Body of pancreas (tissue), 4 donors: ENCODE results near the gene DLG2. TPM values are rescaled to one million over a fixed set of nuclear protein-coding genes. Genes with fewer than 3 reads are reported as not detected.

Experiments
- ATAC-seq: fragments of 150-250 bp; one replicate; pipeline ENCODE4 v1.9.1; 2016
- DNase-seq, 4 donors: peaks; one replicate each; pipeline ENCODE4 v3.0.0-alpha.2; 2019
- H3K27ac ChIP-seq, 4 donors: fragments of 200-600 bp; sonication (generic); 1 replicate in 3 of 4; 2 replicates in 1 of 4; pipeline versions ENCODE4 v1.5.1 to v1.6.1; 2016 to 2019; ENCODE audit warnings: mild to moderate bottlenecking in 1 of 4, mixed read lengths in 1 of 4, moderate library complexity in 1 of 4
- H3K27me3 ChIP-seq, 2 donors: fragments of 200-600 bp; sonication (generic); one replicate each; pipeline ENCODE4 v1.6.0; 2016; ENCODE audit warnings: mild to moderate bottlenecking in 1 of 2
- H3K36me3 ChIP-seq, 2 donors: fragments of 200-600 bp; sonication (generic); replicated peaks in 1 of 2; 2 replicates each; pipeline ENCODE4 v1.5.1; 2016; ENCODE audit warnings: low read depth in 2 of 2; ENCODE audit not compliant: insufficient read depth in 1 of 2
- H3K4me1 ChIP-seq: fragments of 200-600 bp; sonication (generic); one replicate; pipeline ENCODE4 v1.6.0; 2016
- H3K4me3 ChIP-seq, 2 donors: fragments of 200-600 bp; sonication (generic); 1 replicate in 1 of 2; 2 replicates in 1 of 2; pipeline ENCODE4 v1.5.1; 2016 to 2019
- H3K9me3 ChIP-seq, 3 donors: fragments of 200-600 bp; sonication (generic); 1 replicate in 2 of 3; 2 replicates in 1 of 3; pipeline ENCODE4 v1.5.1; 2016
- CTCF ChIP-seq, 7 experiments: fragments of 450-650 bp in 4 of 7; fragments of 200-600 bp in 3 of 7; sonication (generic) in 3 of 7; IDR thresholded peaks; one replicate each; pipeline ENCODE4 v1.5.1; 2016 to 2019; ENCODE audit warnings: antibody characterized with exemption in 7 of 7
- POLR2A ChIP-seq, 3 donors: fragments of 450-650 bp; IDR thresholded peaks; one replicate each; pipeline ENCODE4 v1.6.1; 2016; ENCODE audit warnings: antibody characterized with exemption in 3 of 3, mild to moderate bottlenecking in 2 of 3
- WGBS, 2 donors: methylation state at CpG; one replicate each; pipeline ENCODE4 v1.1.5; 2017; 5-methylcytosine and 5-hydroxymethylcytosine counted together
- intact Hi-C: fragments of 100-400 bp; cut with DNase I; formaldehyde crosslinking; loops from one replicate; pipeline ENCODE4 v1.15.1; 2023
- total RNA-seq, 2 donors: library from RNA; depleted of rRNA; stranded (reverse); fragments of >200 nt; gene quantifications; one replicate each; pipeline ENCODE4 v1.1.0, GENCODE V29; 2016

Gene DLG2
- total RNA-seq, 2 donors from 2014 or later = 6.0 to 13.2 TPM

- no peak for TF ChIP-seq CTCF (IDR thresholded peaks at IDR 0.05)
- TF ChIP-seq POLR2A (IDR thresholded peaks at IDR 0.05) = no peak
- Histone ChIP-seq H3K4me1 (no peaks in the 10 kb centered on the region), H3K27me3 (no peaks in the 10 kb centered on the region), H3K27ac (no peak overlapping the region), H3K4me3 (no peak overlapping the region), H3K36me3 (no peaks in the 10 kb centered on the region), H3K9me3 (no peaks in the 10 kb centered on the region)
- WGBS, 2 donors = 79 to 82% methylated on average over 3 to 5 of the region's 5 CpGs
- intact Hi-C loops = no loop called here
- ATAC-seq (no peak), DNase-seq (no peak)
Observed at GRCh38 chr11:83537131-83537610, 2090.0 kb downstream of the DLG2 start.

GRCh38 chr11:83533166-83533565, 2094.0 kb downstream of the DLG2 start:
- TF ChIP-seq POLR2A (IDR thresholded peaks at IDR 0.05) (no peak), CTCF (IDR thresholded peaks at IDR 0.05) (no peak)
- Histone ChIP-seq H3K9me3 (no peaks in the 10 kb centered on the region), H3K4me1 (no peaks in the 10 kb centered on the region), H3K27ac (no peak overlapping the region), H3K36me3 (no peaks in the 10 kb centered on the region), H3K4me3 (no peak overlapping the region), H3K27me3 (no peaks in the 10 kb centered on the region)
- intact Hi-C loops = no loop called here
- no peak for ATAC-seq
- no peak for DNase-seq

- Histone ChIP-seq H3K4me3 (no peak overlapping the region), H3K27me3 (no peaks in the 10 kb centered on the region), H3K27ac (no peak overlapping the region), H3K36me3 (no peaks in the 10 kb centered on the region), H3K9me3 (no peaks in the 10 kb centered on the region), H3K4me1 (no peaks in the 10 kb centered on the region)
- DNase-seq (no peak), ATAC-seq (no peak)
- TF ChIP-seq CTCF (IDR thresholded peaks at IDR 0.05) = no peak
- no peak for TF ChIP-seq POLR2A (IDR thresholded peaks at IDR 0.05)
- 62 to 64% methylated on average over 1 of the region's 1 CpG for WGBS, 2 donors
- intact Hi-C loops = no loop called here
Observed at GRCh38 chr11:83528877-83529276, 2098.3 kb downstream of the DLG2 start.

- Histone ChIP-seq H3K27me3 (no peaks in the 10 kb centered on the region), H3K4me1 (no peaks in the 10 kb centered on the region), H3K9me3 (no peaks in the 10 kb centered on the region), H3K4me3 (no peak overlapping the region), H3K36me3 (no peaks in the 10 kb centered on the region), H3K27ac (no peak overlapping the region)
- no peak for ATAC-seq
- WGBS, 2 donors = 96 to 97% methylated on average over 1 of the region's 1 CpG
- intact Hi-C loops = no loop called here
- no peak for DNase-seq
- no peak for TF ChIP-seq CTCF (IDR thresholded peaks at IDR 0.05)
- TF ChIP-seq POLR2A (IDR thresholded peaks at IDR 0.05) = no peak
Observed at GRCh38 chr11:83528225-83528624, 2098.9 kb downstream of the DLG2 start.

GRCh38 chr11:83523676-83524075, 2103.5 kb downstream of the DLG2 start:
- Histone ChIP-seq H3K4me1 (no peaks in the 10 kb centered on the region), H3K36me3 (no peaks in the 10 kb centered on the region), H3K27me3 (no peaks in the 10 kb centered on the region), H3K27ac (no peak overlapping the region), H3K9me3 (no peaks in the 10 kb centered on the region), H3K4me3 (no peak overlapping the region)
- DNase-seq (peak in 1 of 4 donors; percentile 31), ATAC-seq (no peak)
- intact Hi-C loops = no loop called here
- WGBS, 2 donors = 39 to 50% methylated on average over 2 of the region's 2 CpGs
- TF ChIP-seq POLR2A (IDR thresholded peaks at IDR 0.05) (no peak), CTCF (IDR thresholded peaks at IDR 0.05) (no peak)
